CD14-positive monocyte (primary cell): Measurements from ENCODE around the gene ZNG1B. TPM values are rescaled to one million over a fixed set of nuclear protein-coding genes. Genes with fewer than 3 reads are reported as not detected.
"Not testable (repeated sequence)": the region's sequence is repeated elsewhere in the genome, so short reads cannot be mapped to it uniquely, and the experiment has no call there.

Experiments
- DNase-seq, 3 donors: peaks; one replicate each; pipeline ENCODE4 v3.0.0-alpha.2; 2011 to 2022
- H2AFZ ChIP-seq: 2 replicates; pipeline ENCODE4 v1.6.0; 2012; ENCODE audit warnings: mild to moderate bottlenecking, low read depth, low read length, inconsistent platforms; ENCODE audit not compliant: insufficient read depth, poor library complexity, severe bottlenecking
- H3K27ac ChIP-seq, 2 donors: 1 replicate in 1 of 2; 2 replicates in 1 of 2; pipeline ENCODE4 v1.5.1; 2012 to 2013; ENCODE audit warnings: low read length in 2 of 2, control low read depth in 1 of 2, inconsistent platforms in 1 of 2, low read depth in 1 of 2, mild to moderate bottlenecking in 1 of 2
- H3K27me3 ChIP-seq, 2 donors: one replicate each; pipeline versions ENCODE4 v1.6.0 to v1.6.1; 2011 to 2013; ENCODE audit warnings: low read length in 2 of 2; ENCODE audit not compliant: control insufficient read depth in 2 of 2, insufficient read depth in 2 of 2
- H3K36me3 ChIP-seq, 2 donors: replicated peaks in 1 of 2; 1 replicate in 1 of 2; 2 replicates in 1 of 2; pipeline versions ENCODE4 v1.5.1 to v1.6.1; 2012 to 2013; ENCODE audit warnings: low read length in 2 of 2, control low read depth in 1 of 2, inconsistent platforms in 1 of 2, mild to moderate bottlenecking in 1 of 2; ENCODE audit not compliant: insufficient read depth in 2 of 2, control insufficient read depth in 1 of 2
- H3K4me1 ChIP-seq, 2 donors: 1 replicate in 1 of 2; 2 replicates in 1 of 2; pipeline versions ENCODE4 v1.5.1 to v1.6.1; 2012 to 2013; ENCODE audit warnings: low read length in 2 of 2, control low read depth in 1 of 2, inconsistent platforms in 1 of 2, mild to moderate bottlenecking in 1 of 2, moderate library complexity in 1 of 2; ENCODE audit not compliant: insufficient read depth in 2 of 2, control insufficient read depth in 1 of 2
- H3K4me2 ChIP-seq: replicated peaks from 2 replicates; pipeline ENCODE3; 2012; ENCODE audit warnings: low read length, moderate library complexity, mild to moderate bottlenecking; ENCODE audit not compliant: poor library complexity, severe bottlenecking; ENCODE audit errors: extremely low read depth
- H3K4me3 ChIP-seq, 3 experiments: fragments of 200-600 bp in 1 of 3; sonication (generic) in 1 of 3; replicated peaks in 1 of 3; 1 replicate in 2 of 3; 2 replicates in 1 of 3; pipeline ENCODE4 v1.5.1; 2011 to 2013; ENCODE audit warnings: low read length in 3 of 3, mild to moderate bottlenecking in 3 of 3, control low read depth in 2 of 3, low read depth in 2 of 3, inconsistent platforms in 1 of 3, moderate library complexity in 1 of 3
- H3K79me2 ChIP-seq: 2 replicates; pipeline ENCODE4 v1.6.0; 2012; ENCODE audit warnings: mild to moderate bottlenecking, control low read depth, inconsistent platforms, low read length, moderate library complexity; ENCODE audit not compliant: insufficient read depth
- H3K9ac ChIP-seq: 2 replicates; pipeline ENCODE4 v1.6.0; 2017; ENCODE audit warnings: low read length, mild to moderate bottlenecking; ENCODE audit not compliant: insufficient read depth, poor library complexity, severe bottlenecking
- H3K9me3 ChIP-seq, 2 donors: replicated peaks in 1 of 2; 1 replicate in 1 of 2; 2 replicates in 1 of 2; pipeline versions ENCODE4 v1.5.1 to v1.6.1; 2012 to 2013; ENCODE audit warnings: low read length in 2 of 2, control low read depth in 1 of 2; ENCODE audit not compliant: control insufficient read depth in 1 of 2, insufficient read depth in 1 of 2
- H4K20me1 ChIP-seq: 2 replicates; pipeline ENCODE4 v1.6.0; 2012; ENCODE audit warnings: mild to moderate bottlenecking, low read length, control low read depth, moderate library complexity; ENCODE audit not compliant: insufficient read depth
- H3K27ac Mint-ChIP-seq, 7 donors: one replicate each; pipeline ENCODE4 v1.8.0; 2020; ENCODE audit warnings: mild to moderate bottlenecking in 7 of 7, mixed read lengths in 7 of 7, moderate library complexity in 6 of 7, inconsistent platforms in 2 of 7
- H3K27me3 Mint-ChIP-seq, 3 donors: one replicate each; pipeline ENCODE4 v1.8.0; 2021 to 2022; ENCODE audit warnings: low read depth in 3 of 3, mild to moderate bottlenecking in 3 of 3, mixed read lengths in 3 of 3, moderate library complexity in 3 of 3, inconsistent platforms in 1 of 3
- H3K36me3 Mint-ChIP-seq, 2 donors: one replicate each; pipeline ENCODE4 v1.8.0; 2020; ENCODE audit warnings: mixed read lengths in 2 of 2, inconsistent platforms in 1 of 2, mild to moderate bottlenecking in 1 of 2
- H3K4me1 Mint-ChIP-seq: one replicate; pipeline ENCODE4 v1.8.0; 2020; ENCODE audit warnings: mild to moderate bottlenecking, mixed read lengths
- H3K4me3 Mint-ChIP-seq, 2 donors: one replicate each; pipeline ENCODE4 v1.8.0; 2020; ENCODE audit warnings: mild to moderate bottlenecking in 2 of 2, mixed read lengths in 2 of 2, moderate library complexity in 1 of 2
- H3K9me3 Mint-ChIP-seq, 7 donors: one replicate each; pipeline ENCODE4 v1.8.0; 2020 to 2022; ENCODE audit warnings: mixed read lengths in 7 of 7, mild to moderate bottlenecking in 6 of 7, moderate library complexity in 6 of 7, inconsistent platforms in 2 of 7
- CTCF ChIP-seq: fragments of 200-600 bp; IDR thresholded peaks from one replicate; pipeline ENCODE4 v1.8.0; 2022; ENCODE audit warnings: antibody characterized with exemption, mild to moderate bottlenecking
- WGBS: methylation state at CpG from one replicate; pipeline ENCODE4 v1.1.5; 2013; ENCODE audit warnings: missing lambda C conversion rate; ENCODE audit not compliant: insufficient coverage; 5-methylcytosine and 5-hydroxymethylcytosine counted together
- intact Hi-C, 2 donors: fragments of 100-400 bp; cut with micrococcal nuclease; formaldehyde crosslinking; loops; one replicate each; pipeline versions ENCODE4 v1.15.0 to v1.15.1; 2023
- polyA plus RNA-seq, 3 donors: library from polyadenylated mRNA; depleted of rRNA in 1 of 3; unstranded in 2 of 3; stranded (reverse) in 1 of 3; fragments of 300-500 nt in 2 of 3; fragments of >200 nt in 1 of 3; fragmentation: Illumina TruSeq in 2 of 3; gene quantifications; 1 replicate in 2 of 3; 2 replicates in 1 of 3; pipeline ENCODE4 v1.2.3, GENCODE V29; 2012 to 2021

ZNG1B gene
- polyA plus RNA-seq, 3 donors = 38.3 to 55.0 (median 49.8) TPM

DNA sequence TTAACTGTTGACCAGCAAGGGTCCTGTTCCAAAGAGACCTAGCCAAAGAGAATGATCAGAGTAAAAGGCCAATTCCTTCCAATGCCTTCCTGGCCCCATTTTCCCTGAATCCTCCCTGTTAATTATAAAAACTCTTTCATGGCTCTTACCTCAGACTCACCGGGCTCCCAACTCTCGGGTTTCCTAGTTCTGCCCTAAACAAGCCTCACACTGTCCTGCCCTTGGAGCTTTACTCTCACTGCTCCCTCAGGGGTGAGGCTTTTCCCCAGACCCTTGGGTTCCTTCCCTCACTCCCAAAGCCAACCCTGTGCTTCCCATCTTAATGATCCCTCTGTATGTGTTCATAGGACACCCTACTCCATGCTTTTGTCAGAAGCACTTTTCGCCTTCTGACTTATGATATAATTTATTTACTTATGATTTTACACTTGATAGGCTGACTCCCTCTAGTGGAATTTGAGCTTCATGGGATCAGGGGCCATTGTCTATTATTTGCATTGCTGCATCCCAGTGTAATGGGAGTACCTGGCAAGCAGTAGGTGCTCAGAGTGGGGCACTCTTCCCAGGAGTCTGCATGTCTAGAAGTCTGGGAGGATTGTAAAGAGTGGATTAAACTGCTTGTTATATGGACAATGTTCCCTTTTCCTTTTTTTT is 29.9 kb upstream of the ZNG1B start:
- H3K36me3 Mint-ChIP-seq = no peaks in the 10 kb centered on the region
- no peaks in the 10 kb centered on the region for H3K27me3 Mint-ChIP-seq
- WGBS = 88% methylated on average over 2 of the region's 3 CpGs
- H3K27ac Mint-ChIP-seq = peak overlapping the region in 1 of 7 donors; percentile 60
- peaks cover 29% of the 10 kb centered on the region for H3K4me1 Mint-ChIP-seq
- H3K4me3 Mint-ChIP-seq = no peak overlapping the region
- Histone ChIP-seq H3K9me3 (no peaks in the 10 kb centered on the region), H3K27me3 (no peaks in the 10 kb centered on the region), H3K27ac (no peak overlapping the region), H3K79me2 (no peaks in the 10 kb centered on the region), H2AFZ (peak overlapping the region; percentile 31), H4K20me1 (no peaks in the 10 kb centered on the region), H3K4me3 (no peak overlapping the region), H3K36me3 (no peaks in the 10 kb centered on the region), H3K4me2 (no peak overlapping the region), H3K4me1 (peaks cover 10 to 13% of the 10 kb centered on the region in 2 donors), H3K9ac (no peak overlapping the region)
- DNase-seq = peak in 2 of 3 donors; percentile 24 to 32
- TF ChIP-seq CTCF = peak; percentile 40
- intact Hi-C loops = no loop called here
- H3K9me3 Mint-ChIP-seq = no peaks in the 10 kb centered on the region

DNA sequence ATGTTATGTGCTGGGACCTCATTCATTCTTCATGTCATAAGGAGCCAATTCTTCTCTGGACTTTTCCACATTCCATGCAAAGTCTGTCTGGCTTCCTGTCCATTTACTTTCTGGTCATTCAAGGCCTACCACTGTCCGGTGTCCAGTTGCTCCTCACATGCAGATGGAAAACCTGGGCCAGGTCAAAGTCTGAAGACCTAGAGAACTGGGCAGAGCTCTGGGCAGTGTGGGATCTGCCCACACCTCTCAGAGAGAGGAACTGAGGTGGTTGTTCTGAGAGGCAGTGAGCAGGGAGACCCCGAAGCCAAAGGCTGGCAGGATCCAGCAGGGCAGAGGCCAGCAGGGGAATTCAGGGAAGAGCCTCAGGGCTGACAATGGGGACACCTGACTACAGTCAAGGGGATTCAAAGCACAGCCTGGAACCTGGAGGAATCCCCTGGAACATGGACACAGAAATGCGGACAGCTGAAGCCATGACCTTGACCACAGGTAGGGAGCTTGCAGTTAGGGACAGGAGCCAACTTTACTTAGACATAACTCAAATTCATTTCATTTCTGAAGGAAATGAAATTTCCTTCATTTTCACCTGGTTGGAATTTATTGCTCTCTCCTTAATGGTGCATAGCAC is 25.7 kb upstream of the ZNG1B start:
- H3K4me1 Mint-ChIP-seq = peaks cover 16% of the 10 kb centered on the region
- no CpG with 5 or more reads among the region's 3 CpGs for WGBS
- H4K20me1 ChIP-seq, H2AFZ ChIP-seq, H3K79me2 ChIP-seq, H3K36me3 ChIP-seq, H3K4me3 Mint-ChIP-seq, H3K27me3 Mint-ChIP-seq, H3K36me3 Mint-ChIP-seq, H3K9me3 ChIP-seq, intact Hi-C loops, H3K4me2 ChIP-seq, H3K27ac Mint-ChIP-seq, H3K4me3 ChIP-seq, H3K9me3 Mint-ChIP-seq, DNase-seq, H3K27me3 ChIP-seq, H3K27ac ChIP-seq, H3K9ac ChIP-seq: not testable (repeated sequence)
- H3K4me1 ChIP-seq = peaks cover 6 to 11% of the 10 kb centered on the region in 2 donors

DNA sequence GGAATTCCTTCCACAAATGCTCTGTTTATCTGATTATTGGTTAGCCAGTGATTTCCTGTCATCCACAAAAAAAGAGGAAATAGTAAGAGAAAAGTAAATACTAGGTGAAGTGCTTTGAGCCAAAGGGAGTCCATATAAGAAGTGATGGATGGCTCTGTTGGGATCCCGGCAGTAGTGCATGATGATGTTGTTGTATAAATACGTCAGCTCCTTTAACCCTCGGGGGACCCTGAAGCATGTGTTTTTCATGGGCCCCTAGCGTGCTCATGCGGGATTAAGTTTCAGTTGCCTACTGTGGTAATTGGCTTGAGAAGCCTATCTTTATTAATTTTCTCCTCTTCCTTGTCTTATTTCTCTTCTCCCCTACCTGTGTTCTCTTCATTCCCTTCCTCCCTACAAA is 24.7 kb upstream of the ZNG1B start:
- H3K9me3 ChIP-seq, H4K20me1 ChIP-seq, H2AFZ ChIP-seq, H3K9me3 Mint-ChIP-seq, DNase-seq, H3K27me3 Mint-ChIP-seq, H3K79me2 ChIP-seq, intact Hi-C loops, H3K4me3 Mint-ChIP-seq, H3K36me3 Mint-ChIP-seq, H3K27ac Mint-ChIP-seq, H3K36me3 ChIP-seq, H3K9ac ChIP-seq, H3K4me2 ChIP-seq, H3K27ac ChIP-seq, H3K4me1 Mint-ChIP-seq, H3K4me3 ChIP-seq, H3K4me1 ChIP-seq, H3K27me3 ChIP-seq: not testable (repeated sequence)
- no CpG with 5 or more reads among the region's 5 CpGs for WGBS

- H3K4me2 ChIP-seq, H3K4me1 Mint-ChIP-seq, H3K27me3 Mint-ChIP-seq, H3K9me3 ChIP-seq, H3K9me3 Mint-ChIP-seq, H3K9ac ChIP-seq, intact Hi-C loops, H3K36me3 Mint-ChIP-seq, H4K20me1 ChIP-seq, H3K4me1 ChIP-seq, H3K4me3 Mint-ChIP-seq, H3K79me2 ChIP-seq, H3K27me3 ChIP-seq, H2AFZ ChIP-seq, H3K36me3 ChIP-seq: not testable (repeated sequence)
- WGBS = no CpG with 5 or more reads among the region's 1 CpG
- H3K4me3 ChIP-seq = peak overlapping the region in 2 of 3 experiments; percentile 16 to 28
- H3K27ac Mint-ChIP-seq = peak overlapping the region in 3 of 7 donors; percentile 12 to 85 (median 71)
- H3K27ac ChIP-seq = peak overlapping the region in 1 of 2 donors; percentile 70
- DNase-seq = peak; percentile 39 to 77 (median 58)
Observed at GRCh38 chr2:113431773-113432172, 5.7 kb upstream of the ZNG1B start.
